Smooth muscle cell of the brain vasculature (primary cell): ENCODE data around the gene U2AF2.
"Not testable (repeated sequence)": the region's sequence is repeated elsewhere in the genome, so short reads cannot be mapped to it uniquely, and the experiment has no call there.

Source experiments
- DNase-seq: peaks from one replicate; pipeline ENCODE4 v3.0.0-alpha.2; 2012; ENCODE audit warnings: low read depth, low spot score

The U2AF2 gene

GRCh38 chr19:55705972-55706371 is 51.1 kb downstream of the U2AF2 start:
- DNase-seq, result no peak

GRCh38 chr19:55711719-55712118 is 56.9 kb downstream of the U2AF2 start:
- DNase-seq, result no peak

- DNase-seq, result no peak
Observed at GRCh38 chr19:55712804-55713631, 58.2 kb downstream of the U2AF2 start.

- DNase-seq, result no peak
Observed at GRCh38 chr19:55716531-55716930, 61.7 kb downstream of the U2AF2 start.

- DNase-seq, result no peak
Observed at GRCh38 chr19:55717251-55717650, 62.4 kb downstream of the U2AF2 start.

- not testable (repeated sequence) for DNase-seq
Observed at GRCh38 chr19:55717879-55718711, 63.3 kb downstream of the U2AF2 start.

- no peak for DNase-seq
Observed at GRCh38 chr19:55720214-55720746, 65.4 kb downstream of the U2AF2 start.

- no peak for DNase-seq
Observed at GRCh38 chr19:55720801-55721200, 66.0 kb downstream of the U2AF2 start.

- no peak for DNase-seq
Observed at GRCh38 chr19:55723491-55723890, 68.7 kb downstream of the U2AF2 start.
